NT2/D1 (cell line): ENCODE measurements around the gene TECTA.
"Not testable (repeated sequence)": the region's sequence is repeated elsewhere in the genome, so short reads cannot be mapped to it uniquely, and the experiment has no call there.

Experiments
- DNase-seq: peaks from one replicate; pipeline ENCODE4 v3.0.0-alpha.2; 2011; ENCODE audit warnings: low read depth, low spot score
- H3K27me3 ChIP-seq: 2 replicates; pipeline ENCODE4 v1.6.0; 2011; ENCODE audit warnings: mild to moderate bottlenecking; ENCODE audit not compliant: insufficient read length, insufficient read depth
- H3K36me3 ChIP-seq: 2 replicates; pipeline ENCODE4 v1.6.1; 2011; ENCODE audit warnings: mild to moderate bottlenecking, low read length, mixed read lengths; ENCODE audit not compliant: insufficient read depth, insufficient read length
- H3K4me1 ChIP-seq: 2 replicates; pipeline ENCODE4 v1.5.1; 2011; ENCODE audit not compliant: insufficient read depth, insufficient read length
- H3K4me3 ChIP-seq: 2 replicates; pipeline ENCODE4 v1.5.1; 2011; ENCODE audit warnings: low read depth; ENCODE audit not compliant: insufficient read length
- H3K9ac ChIP-seq: 2 replicates; pipeline ENCODE4 v1.6.0; 2011; ENCODE audit warnings: low read depth; ENCODE audit not compliant: insufficient read length
- H3K9me3 ChIP-seq: 2 replicates; pipeline ENCODE4 v1.5.1; 2011; ENCODE audit warnings: mild to moderate bottlenecking, low read length; ENCODE audit not compliant: insufficient read depth
- SUZ12 ChIP-seq: IDR thresholded peaks from 2 replicates; pipeline ENCODE4 v1.6.1; 2011; ENCODE audit not compliant: insufficient read length, insufficient read depth; ENCODE audit errors: extremely low read depth
- YY1 ChIP-seq: IDR thresholded peaks from 2 replicates; pipeline ENCODE4 v1.6.1; 2011; ENCODE audit not compliant: insufficient read length, insufficient read depth
- ZNF274 ChIP-seq: IDR thresholded peaks from 2 replicates; pipeline ENCODE4 v1.6.1; 2011; ENCODE audit warnings: mild to moderate bottlenecking, low read depth, low read length

Gene TECTA

GRCh38 chr11:121159741-121160140 is 58.7 kb downstream of the TECTA start:
- no peak for DNase-seq
- Histone ChIP-seq H3K4me1 (no peaks in the 10 kb centered on the region), H3K9ac (no peak overlapping the region), H3K9me3 (no peaks in the 10 kb centered on the region), H3K36me3 (no peaks in the 10 kb centered on the region), H3K27me3 (no peaks in the 10 kb centered on the region), H3K4me3 (no peak overlapping the region)
- no peak for TF ChIP-seq YY1
- no peak for TF ChIP-seq ZNF274
- no peak for TF ChIP-seq SUZ12

DNA sequence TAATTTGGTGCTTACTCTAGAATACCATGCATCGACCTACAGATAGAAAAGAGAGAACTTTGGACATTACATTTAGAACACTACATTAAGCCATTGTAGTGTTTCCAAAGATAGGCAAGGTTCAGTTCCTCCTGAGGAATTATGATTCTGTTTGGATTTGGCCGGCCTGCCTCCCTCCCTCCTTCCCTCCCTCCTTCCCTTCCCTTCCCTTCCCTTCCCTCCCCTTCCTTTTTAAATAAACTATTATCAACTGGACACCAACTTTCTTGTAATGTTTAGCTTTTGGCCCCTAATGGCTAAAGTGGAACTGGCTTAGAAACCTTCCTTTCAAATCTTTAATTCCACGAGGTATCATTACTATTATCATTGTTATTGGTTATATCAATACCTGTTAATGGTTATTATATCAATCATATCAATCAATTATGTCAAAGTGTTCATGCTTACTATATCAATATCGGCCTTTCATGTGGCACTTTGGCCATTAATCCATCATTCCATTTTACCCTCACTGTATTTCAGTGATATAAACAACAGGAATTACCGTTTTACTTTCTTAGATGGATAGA is 60.4 kb downstream of the TECTA start:
- H3K4me1 ChIP-seq: no peaks in the 10 kb centered on the region
- H3K4me3 ChIP-seq: no peak overlapping the region
- H3K27me3 ChIP-seq: no peaks in the 10 kb centered on the region
- no peaks in the 10 kb centered on the region for H3K36me3 ChIP-seq
- no peak overlapping the region for H3K9ac ChIP-seq
- H3K9me3 ChIP-seq: no peaks in the 10 kb centered on the region
- no peak for DNase-seq
- TF ChIP-seq ZNF274 (no peak), SUZ12 (no peak), YY1 (no peak)

DNA sequence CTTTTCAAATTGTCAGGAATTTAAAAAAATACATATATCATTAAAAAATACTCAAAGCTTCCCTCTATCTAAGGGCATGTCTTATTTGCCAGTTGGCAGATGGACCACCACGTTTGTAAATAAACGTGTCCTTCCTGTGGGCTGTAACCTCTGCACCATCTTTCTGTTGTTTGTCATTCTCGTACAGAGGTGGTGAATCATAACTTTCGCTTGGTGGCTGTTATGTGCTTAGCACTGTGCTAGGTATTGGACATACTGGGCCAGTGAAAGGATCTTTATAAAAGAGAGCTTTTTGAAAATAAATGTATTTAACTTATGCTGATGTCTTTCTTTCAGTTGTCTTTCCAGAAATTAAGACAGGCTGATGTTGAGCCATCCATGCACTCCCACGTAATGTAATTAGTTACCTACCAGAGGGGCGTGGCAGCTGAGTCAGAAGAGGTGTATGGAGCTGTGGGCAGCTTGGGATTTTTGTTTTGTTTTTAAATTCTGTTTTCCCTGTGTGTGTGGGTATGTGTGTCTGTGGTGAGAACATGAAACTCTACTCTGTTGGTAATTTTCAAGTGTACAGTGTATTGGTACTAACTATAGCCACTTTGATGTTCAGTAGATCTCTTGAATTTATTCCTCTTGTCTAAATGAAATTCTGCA is 62.7 kb downstream of the TECTA start:
- no peak overlapping the region for H3K9ac ChIP-seq
- no peaks in the 10 kb centered on the region for H3K4me1 ChIP-seq
- H3K27me3 ChIP-seq: no peaks in the 10 kb centered on the region
- no peaks in the 10 kb centered on the region for H3K9me3 ChIP-seq
- no peaks in the 10 kb centered on the region for H3K36me3 ChIP-seq
- no peak for DNase-seq
- no peak overlapping the region for H3K4me3 ChIP-seq
- TF ChIP-seq ZNF274 (no peak), SUZ12 (no peak)

DNA sequence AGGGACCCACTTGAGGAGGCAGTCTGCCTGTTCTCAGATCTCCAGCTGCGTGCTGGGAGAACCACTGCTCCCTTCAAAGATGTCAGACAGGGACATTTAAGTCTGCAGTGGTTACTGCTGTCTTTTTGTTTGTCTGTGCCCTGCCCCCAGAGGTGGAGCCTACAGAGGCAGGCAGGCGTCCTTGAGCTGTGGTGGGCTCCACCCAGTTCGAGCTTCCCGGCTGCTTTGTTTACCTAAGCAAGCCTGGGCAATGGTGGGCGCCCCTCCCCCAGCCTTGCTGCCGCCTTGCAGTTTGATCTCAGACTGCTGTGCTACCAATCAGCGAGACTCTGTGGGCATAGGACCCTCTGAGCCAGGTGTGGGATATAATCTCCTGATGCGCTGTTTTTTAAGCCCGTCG is 76.6 kb downstream of the TECTA start:
- not testable (repeated sequence) for H3K36me3 ChIP-seq, H3K4me3 ChIP-seq, H3K27me3 ChIP-seq, H3K4me1 ChIP-seq, DNase-seq, H3K9ac ChIP-seq
- peaks cover 15% of the 10 kb centered on the region for H3K9me3 ChIP-seq

- no peak for TF ChIP-seq YY1
- no peak for TF ChIP-seq ZNF274
- no peak for TF ChIP-seq SUZ12
- no peaks in the 10 kb centered on the region for H3K27me3 ChIP-seq
- no peaks in the 10 kb centered on the region for H3K36me3 ChIP-seq
- H3K4me3 ChIP-seq: no peak overlapping the region
- H3K9me3 ChIP-seq: peaks cover 15% of the 10 kb centered on the region
- no peak overlapping the region for H3K9ac ChIP-seq
- no peaks in the 10 kb centered on the region for H3K4me1 ChIP-seq
- DNase-seq: no peak
Measured at GRCh38 chr11:121179306-121179705, 78.3 kb downstream of the TECTA start.

- peaks cover 15% of the 10 kb centered on the region for H3K9me3 ChIP-seq
- no peaks in the 10 kb centered on the region for H3K27me3 ChIP-seq
- no peaks in the 10 kb centered on the region for H3K4me1 ChIP-seq
- no peaks in the 10 kb centered on the region for H3K36me3 ChIP-seq
- no peak overlapping the region for H3K4me3 ChIP-seq
- TF ChIP-seq YY1: no peak
- TF ChIP-seq ZNF274: no peak
- no peak for TF ChIP-seq SUZ12
- DNase-seq: no peak
- H3K9ac ChIP-seq: no peak overlapping the region
Measured at GRCh38 chr11:121180183-121180582, 79.1 kb downstream of the TECTA start.

DNA sequence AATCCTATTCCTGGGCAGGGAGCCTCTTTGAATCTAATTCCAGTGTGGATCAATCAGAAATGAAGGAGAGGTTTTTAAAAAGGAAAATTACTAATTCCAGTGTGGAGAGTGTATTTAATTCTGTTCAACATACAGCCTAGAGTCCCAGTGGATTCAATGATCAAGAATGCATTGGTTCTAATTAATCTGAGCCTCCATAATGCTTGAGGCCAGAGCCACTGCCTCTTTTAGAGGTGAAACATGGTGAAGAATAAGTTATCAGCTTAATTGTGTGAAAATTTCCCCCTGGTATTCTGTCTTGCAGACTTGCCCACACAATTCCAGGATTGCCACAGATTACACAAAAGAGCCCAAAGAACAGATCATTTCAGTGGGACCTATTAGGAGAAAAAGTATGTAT is 87.7 kb downstream of the TECTA start:
- no peaks in the 10 kb centered on the region for H3K9me3 ChIP-seq
- DNase-seq: no peak
- no peaks in the 10 kb centered on the region for H3K4me1 ChIP-seq
- H3K9ac ChIP-seq: no peak overlapping the region
- no peak for TF ChIP-seq SUZ12
- no peak for TF ChIP-seq ZNF274
- TF ChIP-seq YY1: no peak
- no peak overlapping the region for H3K4me3 ChIP-seq
- peaks cover 13% of the 10 kb centered on the region for H3K27me3 ChIP-seq
- no peaks in the 10 kb centered on the region for H3K36me3 ChIP-seq

- H3K27me3 ChIP-seq: peaks cover 3% of the 10 kb centered on the region
- H3K36me3 ChIP-seq: no peaks in the 10 kb centered on the region
- TF ChIP-seq ZNF274: no peak
- TF ChIP-seq SUZ12: no peak
- TF ChIP-seq YY1: no peak
Measured at GRCh38 chr11:121191818-121192217, 90.8 kb downstream of the TECTA start.

More at GRCh38 chr11:121191818-121192217, 90.8 kb downstream of the TECTA start:
- no peak for DNase-seq
- no peaks in the 10 kb centered on the region for H3K4me1 ChIP-seq
- no peak overlapping the region for H3K4me3 ChIP-seq
- no peaks in the 10 kb centered on the region for H3K9me3 ChIP-seq
- H3K9ac ChIP-seq: no peak overlapping the region
